Measurements from ENCODE around the gene APBA2.

DNA sequence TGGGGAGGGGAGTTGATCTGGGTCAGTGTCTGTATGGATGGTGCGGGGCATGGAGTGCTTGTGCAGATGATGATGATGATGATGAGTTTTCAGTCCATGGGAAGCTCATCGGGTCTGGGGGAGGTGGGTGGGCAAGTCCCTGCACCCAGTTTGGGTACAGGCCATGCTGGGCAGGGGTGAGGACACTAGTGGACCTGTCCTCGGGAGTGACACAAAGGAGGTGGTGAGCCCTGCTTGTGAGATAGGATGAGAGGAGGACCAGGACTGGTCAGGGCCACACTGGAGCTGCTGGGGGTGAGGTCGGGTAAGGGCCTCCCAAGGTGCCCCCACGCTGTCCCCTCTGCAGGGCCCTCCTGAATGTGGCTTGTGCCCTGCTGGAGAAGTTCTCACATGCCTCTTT, 177.9 kb downstream of the APBA2 start:
- TF ChIP-seq CTCF (conservative IDR thresholded peaks at IDR 0.05) (no peak), ZFX (IDR thresholded peaks at IDR 0.05) (no peak)

Data from C4-2B (cell line).